ENCODE data around the gene GAPVD1. TPM values are rescaled to one million over a fixed set of nuclear protein-coding genes. Genes with fewer than 3 reads are reported as not detected.

The GAPVD1 gene
- polyA plus RNA-seq, 5 donors: 26.5 to 47.1 (median 42.3) TPM

DNA sequence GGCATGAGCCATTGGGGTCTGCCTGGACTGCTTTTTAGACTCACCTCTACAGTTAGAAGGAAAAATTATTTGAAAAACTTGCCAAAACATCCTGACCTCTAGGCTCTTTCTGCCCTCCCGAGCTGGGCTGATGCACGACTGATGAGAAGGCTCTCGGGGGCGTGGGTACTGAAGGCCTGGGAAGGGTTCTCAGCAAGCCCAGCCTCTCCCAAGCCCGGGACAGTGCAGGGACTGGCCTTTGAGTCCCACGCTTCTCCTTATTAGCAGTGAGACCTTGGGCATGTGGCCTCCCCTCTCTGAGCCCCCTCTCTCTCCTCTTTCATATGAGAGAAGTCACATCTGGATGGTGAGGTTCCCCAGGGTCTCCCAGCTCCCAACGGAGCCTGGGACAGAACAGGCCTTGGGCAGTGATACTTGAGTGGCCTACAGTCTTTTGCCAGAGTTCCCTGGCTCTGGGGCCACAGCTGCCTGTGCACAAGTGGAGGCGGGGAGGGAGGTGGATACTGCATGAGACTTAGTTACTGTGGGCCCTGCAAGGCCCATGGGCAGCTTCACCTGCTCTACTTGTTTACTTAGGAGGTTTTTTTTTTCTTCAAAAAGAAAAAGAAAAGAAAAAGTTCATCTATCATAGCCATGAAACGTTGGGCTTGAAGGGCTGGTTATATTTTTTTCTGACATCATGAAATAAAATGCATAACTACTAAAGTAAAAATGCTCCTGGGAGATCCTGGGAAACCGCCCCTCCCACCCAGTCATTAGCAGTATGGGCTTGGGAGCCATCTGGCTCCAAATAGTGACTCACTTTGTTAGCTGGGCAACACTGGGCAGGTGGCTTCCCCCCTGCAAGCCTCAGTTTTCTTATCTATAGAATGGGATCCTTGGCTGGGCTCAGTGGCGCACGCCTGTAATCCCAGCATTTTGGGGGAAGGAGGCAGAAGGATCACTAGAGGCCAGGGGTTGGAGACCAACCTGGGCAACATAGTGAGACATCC lies 139.4 kb downstream of the GAPVD1 start:
- no peak for DNase-seq

DNA sequence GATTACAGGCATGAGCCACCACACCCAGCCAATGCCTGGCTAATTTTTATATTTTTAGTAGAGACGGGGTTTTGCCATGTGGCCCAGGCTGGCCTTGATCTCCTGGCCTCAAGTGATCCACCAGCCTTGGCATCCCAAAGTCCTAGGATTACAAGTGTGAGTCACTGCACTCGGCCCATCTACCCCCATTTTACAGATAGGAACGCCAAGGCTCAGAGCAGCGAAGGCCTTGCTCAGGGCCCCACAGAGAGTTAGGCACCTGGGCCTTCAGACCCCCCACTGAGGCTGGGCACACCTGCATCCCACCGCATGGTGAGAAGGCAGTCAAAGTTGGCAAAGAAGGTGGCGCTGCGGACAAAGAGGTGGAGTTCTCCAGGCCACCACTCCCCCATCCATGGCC lies 143.1 kb downstream of the GAPVD1 start:
- no peak for DNase-seq

DNA sequence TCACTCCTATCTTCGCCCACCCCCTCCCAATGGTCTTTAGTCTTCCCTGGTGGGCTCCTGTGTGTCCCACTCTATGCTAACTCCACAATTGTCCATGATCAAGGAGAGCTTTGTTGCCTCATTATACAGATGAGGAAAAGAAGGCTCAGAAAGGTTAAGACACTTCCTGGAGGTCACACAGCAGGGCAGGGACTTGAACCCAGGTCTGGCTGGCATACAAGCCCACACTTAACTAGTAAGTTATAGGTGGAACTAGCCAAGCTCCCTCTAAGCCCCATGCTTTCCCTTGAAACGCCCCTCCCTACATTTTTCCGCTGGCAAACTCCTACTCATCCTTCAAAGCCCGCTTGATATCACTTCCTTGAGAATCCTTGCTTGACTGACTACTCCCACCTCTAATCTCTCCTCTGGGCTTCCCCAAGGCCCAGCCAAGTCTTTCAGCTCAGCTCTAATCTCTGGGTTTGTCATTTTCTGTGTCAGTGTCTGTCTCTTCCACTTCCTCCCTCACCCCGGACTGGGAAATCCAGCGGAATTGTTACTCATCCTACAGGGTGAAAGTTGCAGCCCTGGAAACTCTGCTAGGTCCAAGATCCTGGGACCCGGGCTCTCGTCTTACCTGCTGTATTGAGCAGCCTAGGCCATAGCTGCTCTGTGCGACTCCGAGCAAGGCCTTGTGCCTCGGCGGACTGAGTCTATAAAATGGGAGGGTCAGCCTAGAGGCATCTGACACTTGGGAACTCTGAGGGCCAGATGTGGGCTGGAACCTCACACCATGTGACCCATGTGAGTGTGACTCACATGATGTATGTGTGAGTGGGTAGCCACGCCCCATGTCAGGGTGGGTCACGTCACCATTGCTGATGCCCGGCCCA lies 144.5 kb downstream of the GAPVD1 start:
- no peak for DNase-seq

DNA sequence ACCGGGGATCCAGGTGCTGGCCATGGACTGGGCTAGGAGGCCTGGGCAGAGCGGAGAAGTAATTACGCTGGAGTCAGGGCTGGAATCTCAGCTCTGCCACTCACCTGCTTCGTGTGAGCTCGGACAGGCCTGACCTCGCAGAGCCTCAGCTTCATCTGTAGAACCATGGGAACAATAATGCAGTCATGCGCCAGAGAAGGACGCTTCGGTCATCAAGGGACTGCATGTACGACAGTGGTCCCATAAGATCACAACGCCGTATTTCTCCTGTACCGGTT lies 145.1 kb downstream of the GAPVD1 start:
- DNase-seq: no peak

DNA sequence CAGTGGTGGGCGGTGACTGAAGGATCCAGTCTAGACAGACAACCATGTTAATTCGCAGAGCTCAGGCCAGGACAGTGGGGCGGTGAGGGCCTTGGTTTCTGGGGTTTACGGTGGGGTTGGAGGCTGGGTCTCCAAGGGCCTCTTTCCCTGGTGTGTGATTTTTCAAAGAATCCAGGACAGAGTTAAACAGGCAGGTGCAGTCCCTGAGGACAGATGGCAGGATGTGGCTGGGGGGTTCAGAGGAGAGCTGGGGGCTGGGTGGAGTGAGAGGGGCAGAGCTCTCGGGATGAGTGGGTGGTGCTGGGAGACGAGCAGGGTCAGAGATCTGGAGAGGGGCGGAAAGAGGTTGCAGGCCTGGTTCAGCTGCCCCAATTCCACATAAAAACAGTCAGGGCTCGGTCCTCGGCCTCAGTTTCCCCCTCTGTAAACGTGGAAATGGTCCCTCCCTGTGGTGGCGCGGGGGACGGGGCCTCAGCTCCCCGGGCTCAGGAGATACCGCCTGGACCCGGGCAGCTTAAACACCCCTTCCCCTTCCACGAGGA lies 145.9 kb downstream of the GAPVD1 start:
- no peak for DNase-seq

DNA sequence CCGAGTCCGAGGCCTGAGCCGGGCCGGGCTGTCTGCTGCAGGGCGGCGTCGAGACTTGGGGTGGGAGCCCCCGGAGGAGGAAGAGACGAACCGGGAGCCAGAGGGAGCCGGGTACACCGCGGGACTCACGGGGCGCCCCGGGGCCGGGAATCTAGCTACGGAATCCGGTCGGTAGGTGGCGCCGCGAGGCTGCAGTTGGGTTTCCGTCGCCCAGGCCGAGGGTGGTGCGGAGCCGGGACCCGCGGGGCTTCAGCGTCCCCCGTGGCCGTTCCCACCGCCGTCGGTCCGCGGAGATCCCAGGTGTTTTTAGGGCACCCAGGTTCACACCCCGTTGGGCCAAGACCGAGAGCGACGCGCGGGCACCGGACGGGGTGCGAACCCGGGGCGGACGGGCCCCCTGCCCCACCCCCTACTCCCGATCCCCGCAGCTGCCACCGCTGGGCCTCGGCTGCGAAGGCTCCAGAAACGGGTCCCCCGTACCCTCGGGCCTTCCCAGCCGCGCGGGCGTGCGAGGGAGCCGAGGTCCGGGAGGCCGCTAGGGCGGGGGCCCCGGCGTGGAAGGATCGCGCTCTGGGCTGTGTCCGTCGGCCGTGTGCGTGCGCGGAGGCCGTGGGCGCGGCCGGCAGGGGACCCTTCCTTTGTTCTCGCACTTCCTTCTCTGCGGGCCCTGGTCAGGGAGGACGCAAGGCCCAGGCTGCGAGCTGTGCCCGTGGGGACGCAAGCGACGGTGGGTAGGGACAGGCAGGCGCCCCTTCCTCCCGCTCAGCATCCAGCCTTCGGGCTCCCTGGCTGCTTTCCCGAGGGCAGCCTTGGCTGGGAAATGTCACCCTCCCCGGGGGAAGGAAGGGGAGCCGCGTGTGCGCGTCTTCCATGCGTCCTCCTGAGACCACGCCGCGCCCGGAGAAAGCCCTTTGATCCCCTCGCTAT lies 146.6 kb downstream of the GAPVD1 start:
- peak; percentile 73 to 79 for DNase-seq

DNA sequence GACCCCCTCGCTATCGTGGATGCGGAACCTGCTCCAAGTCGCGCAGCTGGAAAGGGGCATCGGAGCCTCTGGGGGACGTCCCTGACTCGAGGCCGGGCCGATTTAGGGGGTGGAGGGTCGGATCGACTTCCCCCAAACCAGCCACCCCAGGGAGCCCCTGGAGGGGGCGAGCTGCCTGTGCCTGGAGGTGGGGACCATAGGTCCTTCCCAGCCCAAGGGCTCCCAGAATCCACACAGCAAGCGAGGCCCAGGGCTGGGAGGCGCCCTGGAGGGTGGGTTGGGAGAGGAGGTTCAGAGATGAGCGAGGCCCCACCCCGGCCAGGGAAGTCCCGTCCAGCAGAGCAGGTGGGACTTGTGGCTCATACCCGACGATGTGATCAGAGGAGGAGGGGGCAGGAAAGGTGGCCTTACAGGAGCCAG lies 147.6 kb downstream of the GAPVD1 start:
- no peak for DNase-seq

DNA sequence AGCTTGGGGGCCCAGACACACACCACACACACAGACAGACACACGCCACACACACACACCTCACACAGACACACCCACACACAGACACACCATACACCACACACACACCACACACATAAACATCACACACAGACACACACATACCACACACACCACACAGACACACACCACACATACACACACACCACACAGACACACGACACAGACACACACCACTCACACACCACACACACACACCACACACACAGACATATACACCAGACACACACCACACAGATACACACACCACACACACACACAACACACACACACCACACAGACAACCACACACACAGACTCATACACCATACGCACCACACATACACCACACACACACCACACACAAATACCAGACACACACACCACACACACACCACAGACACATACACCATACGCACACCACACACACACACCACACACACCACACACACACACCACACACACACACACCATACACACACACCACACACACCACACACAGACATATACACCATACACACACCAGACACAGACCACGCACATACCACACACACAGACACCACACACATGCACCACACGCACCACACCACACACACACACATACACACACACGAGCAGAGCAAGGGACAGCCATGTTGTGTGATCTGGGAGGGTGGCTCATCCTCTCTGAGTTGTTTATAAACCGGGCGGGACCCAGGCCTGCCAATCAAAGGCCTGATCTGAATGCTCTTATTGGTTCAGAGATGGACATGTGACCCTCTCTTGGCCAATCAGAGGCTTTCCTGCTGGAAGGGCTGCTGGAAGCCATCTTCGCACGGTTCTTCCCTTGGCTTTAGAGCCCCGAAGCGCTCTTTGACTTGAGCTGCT lies 148.3 kb downstream of the GAPVD1 start:
- no peak for DNase-seq

DNA sequence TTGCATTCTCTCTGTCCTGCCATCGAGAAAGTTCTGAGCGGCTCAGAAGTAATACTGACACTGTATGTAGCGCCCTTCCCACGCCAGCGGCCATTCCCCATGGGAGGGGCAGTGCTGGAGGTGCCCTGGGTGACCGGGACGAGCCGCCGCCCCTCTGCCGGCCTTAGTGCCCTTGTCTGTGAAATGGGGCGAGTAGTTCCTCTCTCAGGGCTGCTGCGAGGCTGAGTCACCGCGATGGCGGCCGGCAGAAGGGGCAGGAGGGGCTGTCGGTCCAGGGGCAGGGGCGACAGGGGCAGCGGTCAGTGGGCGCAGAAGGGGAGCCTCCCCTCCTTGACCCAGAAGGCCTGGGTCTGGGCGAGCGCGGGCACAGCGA lies 148.9 kb downstream of the GAPVD1 start:
- no peak for DNase-seq

DNA sequence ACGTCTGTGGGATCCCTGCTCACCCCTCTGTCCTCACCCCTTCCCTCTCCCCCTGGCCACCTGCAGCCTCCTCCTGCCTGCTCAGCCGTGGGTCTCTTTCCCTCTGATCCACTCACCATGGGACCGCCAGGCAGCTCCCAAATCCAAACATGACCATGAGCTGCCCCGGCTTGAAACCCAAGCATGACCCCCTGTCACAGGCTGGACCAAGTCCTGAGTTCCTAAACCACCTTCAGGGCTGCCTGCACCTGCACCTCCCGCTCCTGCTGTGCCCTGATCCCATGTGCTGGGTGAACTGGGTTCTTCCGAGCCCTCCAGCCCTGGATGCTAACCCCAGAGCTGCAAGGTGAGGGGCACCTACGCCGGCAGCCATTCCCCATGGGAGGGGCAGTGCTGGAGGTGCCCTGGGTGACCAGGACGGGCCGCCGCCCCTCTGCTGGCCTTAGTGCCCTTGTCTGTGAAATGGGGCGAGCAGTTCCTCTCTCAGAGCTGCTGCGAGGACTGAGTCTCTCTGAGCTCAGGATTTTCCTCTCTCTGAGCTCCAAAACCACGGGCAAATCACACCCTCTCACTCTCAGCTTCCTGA lies 149.6 kb downstream of the GAPVD1 start:
- no peak for DNase-seq

DNA sequence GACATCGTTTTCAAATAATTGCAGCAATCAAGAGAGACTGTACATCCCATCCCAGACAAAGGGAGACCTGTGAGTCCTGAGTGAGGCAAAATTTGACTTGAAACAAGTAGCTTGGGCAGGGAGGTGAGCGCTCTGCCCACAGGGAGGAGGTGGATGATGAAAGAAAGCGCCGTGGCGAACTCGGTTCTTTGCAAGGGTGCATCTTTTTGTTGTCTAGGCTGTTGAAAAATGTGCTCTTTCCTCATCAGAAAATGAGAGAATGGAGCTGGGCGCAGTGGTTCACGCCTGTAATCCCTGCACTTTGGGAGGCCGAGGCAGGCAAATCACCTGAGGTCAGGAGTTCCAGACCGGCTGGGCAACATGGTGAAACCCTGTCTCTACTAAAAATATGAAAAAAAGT lies 150.5 kb downstream of the GAPVD1 start:
- DNase-seq: no peak

DNA sequence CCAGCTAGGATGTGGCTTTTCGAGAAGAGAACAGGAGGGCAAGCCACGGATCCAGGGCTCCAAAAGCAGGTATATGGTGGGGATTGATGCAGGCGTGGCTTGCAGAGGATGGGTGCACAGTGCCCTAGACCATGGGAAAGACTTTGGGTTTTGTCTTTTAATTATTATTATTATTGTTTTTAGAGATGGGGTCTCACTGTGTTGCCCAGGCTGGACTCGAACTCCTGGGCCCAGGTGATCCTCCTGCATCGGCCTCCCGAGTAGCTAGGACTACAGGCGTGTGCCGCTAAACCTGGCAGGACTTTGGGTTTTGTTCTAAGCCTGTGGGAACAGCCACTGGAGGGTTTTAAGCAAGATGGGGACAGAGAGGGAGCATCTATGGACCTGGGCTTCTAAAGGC lies 152.0 kb downstream of the GAPVD1 start:
- no peak for DNase-seq

DNA sequence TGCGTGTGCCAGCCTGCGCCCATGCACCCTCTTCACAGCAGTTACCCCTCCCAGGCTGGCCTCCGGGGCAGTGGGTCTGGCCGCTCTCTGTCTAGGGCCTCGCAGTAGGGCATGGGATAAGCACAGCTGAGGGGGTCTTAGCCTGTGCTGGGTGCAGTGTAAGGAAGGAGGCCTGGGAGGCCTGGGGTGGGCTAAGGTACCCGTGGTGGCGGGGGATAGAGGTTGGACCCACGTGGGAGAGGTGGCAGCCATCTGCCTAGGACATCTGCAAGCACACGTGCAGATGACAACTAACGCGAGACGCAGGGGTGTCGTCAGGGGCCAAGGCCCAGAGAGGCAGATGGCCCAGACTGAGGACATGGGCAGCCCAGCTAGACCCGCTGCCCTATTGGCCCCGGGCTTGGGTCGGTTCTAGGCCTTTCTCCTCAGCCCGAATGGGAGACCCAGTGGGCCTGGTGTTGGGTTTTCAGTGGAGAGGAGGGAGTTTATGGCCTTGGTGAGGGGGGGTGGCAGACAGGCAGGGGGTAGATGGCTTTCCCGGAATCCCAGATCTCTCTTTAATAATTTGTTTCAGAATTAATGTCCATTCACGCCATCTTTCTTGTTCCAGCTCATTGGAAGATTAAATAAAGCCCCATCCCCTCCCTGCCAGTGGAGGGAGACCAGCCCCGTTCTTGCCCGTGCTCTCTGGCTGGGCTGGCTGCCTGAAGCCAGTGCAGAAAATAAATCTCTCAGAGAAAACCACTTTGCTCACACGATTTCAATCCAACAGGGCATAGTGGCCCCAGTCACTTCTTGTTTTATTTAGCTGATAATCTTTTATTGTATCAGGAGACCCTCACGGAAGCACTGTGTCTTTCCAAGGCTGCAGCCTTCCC lies 154.2 kb downstream of the GAPVD1 start:
- DNase-seq: no peak

DNA sequence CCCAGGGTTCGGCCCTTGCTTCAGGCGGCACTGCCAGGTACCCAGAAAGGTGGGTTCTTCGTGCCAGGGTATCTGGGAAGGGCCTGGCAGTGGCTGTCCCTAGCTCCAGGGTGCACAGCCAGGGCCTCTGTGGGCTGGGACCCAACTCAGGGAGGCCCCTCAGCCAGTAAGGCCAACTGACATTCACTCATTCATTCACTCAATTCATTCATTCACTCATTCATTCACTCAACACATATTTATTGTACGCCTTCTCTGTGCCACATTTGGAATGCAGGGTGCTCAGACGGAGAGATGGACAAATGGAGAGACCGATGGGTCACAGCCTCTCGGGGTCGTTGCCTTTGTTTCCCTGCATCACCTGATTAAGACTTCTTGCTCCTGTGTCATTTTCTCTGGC lies 154.9 kb downstream of the GAPVD1 start:
- DNase-seq: no peak

Other genes starting within 250 kb of the GAPVD1 start
- 10 to 100 TPM in 4 of 5 donors, 1 to 10 TPM in 1; 8.1 to 18.1 (median 16.5) TPM for gene SCAI, start 118.3 kb upstream of the GAPVD1 start, polyA plus RNA-seq (ENCODE audit: insufficient read depth in 1 of 5, insufficient read length in 5 of 5, low replicate concordance in 1 of 5)
- gene PPP6C, start 72.0 kb upstream of the GAPVD1 start, polyA plus RNA-seq (ENCODE audit: insufficient read depth in 1 of 5, insufficient read length in 5 of 5, low replicate concordance in 1 of 5): 10 to 100 TPM; 38.6 to 55.2 (median 47.5) TPM
- gene RABEPK, start 61.3 kb upstream of the GAPVD1 start, polyA plus RNA-seq (ENCODE audit: insufficient read depth in 1 of 5, insufficient read length in 5 of 5, low replicate concordance in 1 of 5): 10 to 100 TPM; 22.3 to 27.9 (median 24.5) TPM
- 100 to 1,000 TPM; 302 to 356 (median 319) TPM for gene HSPA5, start 20.5 kb upstream of the GAPVD1 start, polyA plus RNA-seq (ENCODE audit: insufficient read depth in 1 of 5, insufficient read length in 5 of 5, low replicate concordance in 1 of 5)